SK-N-SH treated with all-trans-retinoic acid at 6 μM for 48 hours (cell line): Measurements from ENCODE around the gene TMPRSS4.

ENCODE experiments used
- ARNTL ChIP-seq: fragments of 450-650 bp; formaldehyde crosslinking; IDR thresholded peaks from 2 replicates; pipeline ENCODE4 v1.5.0; 2020; ENCODE audit warnings: low read depth, mild to moderate bottlenecking, moderate library complexity, borderline replicate concordance
- ESRRG ChIP-seq: fragments of 250-450 bp; sonication (Bioruptor Pico); IDR thresholded peaks from 2 replicates; pipeline ENCODE4 v1.6.1; 2021; ENCODE audit warnings: mild to moderate bottlenecking
- RARB ChIP-seq: fragments of 250-450 bp; sonication (Bioruptor Pico); IDR thresholded peaks from 2 replicates; pipeline ENCODE4 v1.8.0; 2021; ENCODE audit warnings: mild to moderate bottlenecking, moderate library complexity
- ZC3H10 ChIP-seq: fragments of 250-450 bp; sonication (Bioruptor Pico); IDR thresholded peaks from 2 replicates; pipeline ENCODE4 v1.5.1; 2021; ENCODE audit warnings: mild to moderate bottlenecking, moderate library complexity
- ZFP3 ChIP-seq: fragments of 250-450 bp; sonication (Bioruptor Pico); IDR thresholded peaks from 2 replicates; pipeline ENCODE4 v1.5.0; 2020; ENCODE audit warnings: mild to moderate bottlenecking, moderate library complexity
- ZFP30 ChIP-seq: fragments of 450-650 bp; formaldehyde crosslinking; IDR thresholded peaks from 2 replicates; pipeline ENCODE4 v1.5.0; 2022; ENCODE audit warnings: mild to moderate bottlenecking, moderate library complexity
- ZNF565 ChIP-seq: fragments of 450-650 bp; formaldehyde crosslinking; conservative IDR thresholded peaks from 2 replicates; pipeline ENCODE4 v1.5.0; 2020; ENCODE audit warnings: low read depth, mild to moderate bottlenecking, moderate library complexity
- ZNF70 ChIP-seq: fragments of 450-650 bp; formaldehyde crosslinking; IDR thresholded peaks from 2 replicates; pipeline ENCODE4 v1.5.0; 2020; ENCODE audit warnings: mild to moderate bottlenecking, moderate library complexity
- TF ChIP-seq, protein P1 (sequence below): fragments of 250-450 bp; sonication (Bioruptor Pico); IDR thresholded peaks from 2 replicates; pipeline ENCODE4 v1.5.0; 2020; ENCODE audit warnings: mild to moderate bottlenecking, moderate library complexity
- TF ChIP-seq, protein P2 (sequence below): fragments of 250-450 bp; sonication (Bioruptor Pico); IDR thresholded peaks from 2 replicates; pipeline ENCODE4 v1.8.0; 2021; ENCODE audit warnings: low read depth, mild to moderate bottlenecking, moderate library complexity, borderline replicate concordance

DNA sequence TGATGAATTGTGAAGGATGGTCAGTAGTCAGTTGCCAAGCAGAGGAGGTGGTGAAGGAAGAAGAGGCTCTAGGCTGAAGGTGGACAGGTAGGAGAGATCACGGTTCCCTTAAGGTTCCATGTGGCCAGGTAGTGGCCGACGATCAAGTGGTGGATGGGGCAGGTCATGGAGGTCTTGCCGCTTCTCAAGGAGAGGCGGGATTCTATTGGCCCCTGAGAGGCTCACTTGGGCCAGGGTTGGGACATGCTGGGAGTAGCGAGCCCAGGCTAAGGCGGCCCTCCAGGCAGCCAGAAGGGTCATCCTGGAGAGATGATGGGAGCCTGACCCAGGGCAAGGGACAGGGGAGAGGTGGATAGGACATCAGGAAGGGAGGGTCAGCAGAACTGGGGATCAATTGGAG is 20.9 kb upstream of the TMPRSS4 start:
- no peak for TF ChIP-seq ESRRG (CRISPR knock-in tag)
- TF ChIP-seq ARNTL, result no peak
- no peak for TF ChIP-seq ZNF565
- no peak for TF ChIP-seq ZNF70
- TF ChIP-seq, protein P1, sequence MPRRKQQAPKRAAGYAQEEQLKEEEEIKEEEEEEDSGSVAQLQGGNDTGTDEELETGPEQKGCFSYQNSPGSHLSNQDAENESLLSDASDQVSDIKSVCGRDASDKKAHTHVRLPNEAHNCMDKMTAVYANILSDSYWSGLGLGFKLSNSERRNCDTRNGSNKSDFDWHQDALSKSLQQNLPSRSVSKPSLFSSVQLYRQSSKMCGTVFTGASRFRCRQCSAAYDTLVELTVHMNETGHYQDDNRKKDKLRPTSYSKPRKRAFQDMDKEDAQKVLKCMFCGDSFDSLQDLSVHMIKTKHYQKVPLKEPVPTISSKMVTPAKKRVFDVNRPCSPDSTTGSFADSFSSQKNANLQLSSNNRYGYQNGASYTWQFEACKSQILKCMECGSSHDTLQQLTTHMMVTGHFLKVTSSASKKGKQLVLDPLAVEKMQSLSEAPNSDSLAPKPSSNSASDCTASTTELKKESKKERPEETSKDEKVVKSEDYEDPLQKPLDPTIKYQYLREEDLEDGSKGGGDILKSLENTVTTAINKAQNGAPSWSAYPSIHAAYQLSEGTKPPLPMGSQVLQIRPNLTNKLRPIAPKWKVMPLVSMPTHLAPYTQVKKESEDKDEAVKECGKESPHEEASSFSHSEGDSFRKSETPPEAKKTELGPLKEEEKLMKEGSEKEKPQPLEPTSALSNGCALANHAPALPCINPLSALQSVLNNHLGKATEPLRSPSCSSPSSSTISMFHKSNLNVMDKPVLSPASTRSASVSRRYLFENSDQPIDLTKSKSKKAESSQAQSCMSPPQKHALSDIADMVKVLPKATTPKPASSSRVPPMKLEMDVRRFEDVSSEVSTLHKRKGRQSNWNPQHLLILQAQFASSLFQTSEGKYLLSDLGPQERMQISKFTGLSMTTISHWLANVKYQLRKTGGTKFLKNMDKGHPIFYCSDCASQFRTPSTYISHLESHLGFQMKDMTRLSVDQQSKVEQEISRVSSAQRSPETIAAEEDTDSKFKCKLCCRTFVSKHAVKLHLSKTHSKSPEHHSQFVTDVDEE, result no peak
- TF ChIP-seq RARB (CRISPR knock-in tag), result no peak
- no peak for TF ChIP-seq ZFP30 (CRISPR knock-in tag)
- no peak for TF ChIP-seq ZC3H10 (CRISPR knock-in tag)
- TF ChIP-seq, protein P2, sequence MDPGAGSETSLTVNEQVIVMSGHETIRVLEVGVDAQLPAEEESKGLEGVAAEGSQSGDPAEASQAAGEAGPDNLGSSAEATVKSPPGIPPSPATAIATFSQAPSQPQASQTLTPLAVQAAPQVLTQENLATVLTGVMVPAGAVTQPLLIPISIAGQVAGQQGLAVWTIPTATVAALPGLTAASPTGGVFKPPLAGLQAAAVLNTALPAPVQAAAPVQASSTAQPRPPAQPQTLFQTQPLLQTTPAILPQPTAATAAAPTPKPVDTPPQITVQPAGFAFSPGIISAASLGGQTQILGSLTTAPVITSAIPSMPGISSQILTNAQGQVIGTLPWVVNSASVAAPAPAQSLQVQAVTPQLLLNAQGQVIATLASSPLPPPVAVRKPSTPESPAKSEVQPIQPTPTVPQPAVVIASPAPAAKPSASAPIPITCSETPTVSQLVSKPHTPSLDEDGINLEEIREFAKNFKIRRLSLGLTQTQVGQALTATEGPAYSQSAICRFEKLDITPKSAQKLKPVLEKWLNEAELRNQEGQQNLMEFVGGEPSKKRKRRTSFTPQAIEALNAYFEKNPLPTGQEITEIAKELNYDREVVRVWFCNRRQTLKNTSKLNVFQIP, result no peak
- no peak for TF ChIP-seq ZFP3 (CRISPR knock-in tag)
